ENCODE measurements around the gene MAD1L1.

DNA sequence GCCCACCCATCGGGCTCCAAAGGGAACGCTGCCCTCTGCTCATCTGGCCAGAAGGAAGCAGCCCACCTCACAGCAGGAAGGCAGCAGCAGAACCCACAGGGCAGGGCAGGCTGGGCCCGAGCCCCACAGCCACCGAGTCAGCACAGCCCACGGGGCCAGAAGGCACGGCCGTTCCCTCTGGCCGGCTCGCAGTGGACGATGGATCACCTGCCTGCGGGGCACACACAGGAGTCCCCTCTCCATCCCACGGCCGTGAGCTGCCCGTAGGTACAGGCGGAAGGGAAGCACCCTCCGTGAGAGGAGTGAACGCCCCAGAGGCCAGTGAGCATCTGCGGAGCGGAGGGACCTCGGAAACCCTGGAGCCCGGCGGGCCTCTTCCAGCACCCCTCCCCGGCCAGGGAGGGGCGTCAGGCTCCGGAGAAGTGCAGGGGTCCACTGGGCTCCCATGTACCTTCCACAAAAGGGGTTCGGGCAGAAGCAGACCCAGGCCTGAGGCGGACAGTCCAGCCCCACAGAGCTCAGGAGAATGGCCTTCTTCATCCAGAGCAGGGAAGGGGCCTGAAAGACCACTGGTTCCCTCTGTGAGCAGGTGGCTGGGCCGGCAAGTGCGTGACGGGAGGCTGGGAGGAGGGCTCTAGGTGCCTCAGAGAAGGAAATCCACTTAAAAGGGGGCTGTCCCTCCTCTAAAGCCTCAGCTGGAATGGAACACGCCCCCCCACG lies 20.9 kb upstream of the MAD1L1 start:
- TF ChIP-seq ZNF274 (IDR thresholded peaks at IDR 0.05; ENCODE audit: borderline replicate concordance, extremely low read depth, low read length): no peak
- TF ChIP-seq, protein P1, sequence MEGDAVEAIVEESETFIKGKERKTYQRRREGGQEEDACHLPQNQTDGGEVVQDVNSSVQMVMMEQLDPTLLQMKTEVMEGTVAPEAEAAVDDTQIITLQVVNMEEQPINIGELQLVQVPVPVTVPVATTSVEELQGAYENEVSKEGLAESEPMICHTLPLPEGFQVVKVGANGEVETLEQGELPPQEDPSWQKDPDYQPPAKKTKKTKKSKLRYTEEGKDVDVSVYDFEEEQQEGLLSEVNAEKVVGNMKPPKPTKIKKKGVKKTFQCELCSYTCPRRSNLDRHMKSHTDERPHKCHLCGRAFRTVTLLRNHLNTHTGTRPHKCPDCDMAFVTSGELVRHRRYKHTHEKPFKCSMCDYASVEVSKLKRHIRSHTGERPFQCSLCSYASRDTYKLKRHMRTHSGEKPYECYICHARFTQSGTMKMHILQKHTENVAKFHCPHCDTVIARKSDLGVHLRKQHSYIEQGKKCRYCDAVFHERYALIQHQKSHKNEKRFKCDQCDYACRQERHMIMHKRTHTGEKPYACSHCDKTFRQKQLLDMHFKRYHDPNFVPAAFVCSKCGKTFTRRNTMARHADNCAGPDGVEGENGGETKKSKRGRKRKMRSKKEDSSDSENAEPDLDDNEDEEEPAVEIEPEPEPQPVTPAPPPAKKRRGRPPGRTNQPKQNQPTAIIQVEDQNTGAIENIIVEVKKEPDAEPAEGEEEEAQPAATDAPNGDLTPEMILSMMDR (IDR thresholded peaks at IDR 0.05; ENCODE audit: control extremely low read depth in 1 of 3, insufficient read depth in 1 of 3, low read depth in 1 of 3, low read length in 3 of 3): no peak
- no peak for TF ChIP-seq EP300 (IDR thresholded peaks at IDR 0.05; ENCODE audit: borderline replicate concordance in 1 of 2, low read depth in 2 of 2, low read length in 2 of 2)
- TF ChIP-seq, protein P2, sequence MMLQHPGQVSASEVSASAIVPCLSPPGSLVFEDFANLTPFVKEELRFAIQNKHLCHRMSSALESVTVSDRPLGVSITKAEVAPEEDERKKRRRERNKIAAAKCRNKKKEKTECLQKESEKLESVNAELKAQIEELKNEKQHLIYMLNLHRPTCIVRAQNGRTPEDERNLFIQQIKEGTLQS (IDR thresholded peaks at IDR 0.05; ENCODE audit: insufficient read depth, low read depth, low read length): no peak
- TF ChIP-seq POLR2A (IDR thresholded peaks at IDR 0.05; ENCODE audit: control extremely low read depth in 1 of 2, low read depth in 2 of 2, low read length in 2 of 2): no peak
- TF ChIP-seq GTF2F1 (IDR thresholded peaks at IDR 0.05; ENCODE audit: borderline replicate concordance, low read depth, low read length): no peak
- no peak for TF ChIP-seq EZH2 (IDR thresholded peaks at IDR 0.05; ENCODE audit: low read depth, low read length, severe bottlenecking)
- no peak for TF ChIP-seq TEAD4 (IDR thresholded peaks at IDR 0.05; ENCODE audit: low read depth, low read length)
- TF ChIP-seq SP1 (IDR thresholded peaks at IDR 0.05; ENCODE audit: low read depth, low read length): no peak
- no peak for TF ChIP-seq JUND (IDR thresholded peaks at IDR 0.05; ENCODE audit: low read length)
- no peak for TF ChIP-seq RAD21 (IDR thresholded peaks at IDR 0.05 in 1 of 2, conservative IDR thresholded peaks at IDR 0.05 in 1 of 2; ENCODE audit: low read depth in 2 of 2, low read length in 2 of 2)
- no peak for TF ChIP-seq EGR1 (IDR thresholded peaks at IDR 0.05; ENCODE audit: borderline replicate concordance, low read depth, low read length)
- no peak for TF ChIP-seq TBP (IDR thresholded peaks at IDR 0.05; ENCODE audit: low read depth, low read length)
